ENCODE data around the gene CYP2W1.

Gene CYP2W1

DNA sequence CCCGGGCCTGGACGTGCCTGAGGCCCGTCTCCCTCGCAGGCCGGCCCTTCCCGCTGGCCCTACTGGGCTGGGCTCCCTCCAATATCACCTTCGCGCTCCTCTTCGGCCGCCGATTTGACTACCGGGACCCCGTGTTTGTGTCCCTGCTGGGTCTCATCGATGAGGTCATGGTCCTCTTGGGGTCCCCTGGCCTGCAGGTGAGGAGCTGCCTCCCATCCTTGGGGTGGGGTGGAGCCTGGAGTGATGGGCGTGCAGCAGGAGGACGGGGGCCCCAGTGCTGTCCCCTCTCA is 2.1 kb downstream of the CYP2W1 start:
- TF ChIP-seq, protein P1, sequence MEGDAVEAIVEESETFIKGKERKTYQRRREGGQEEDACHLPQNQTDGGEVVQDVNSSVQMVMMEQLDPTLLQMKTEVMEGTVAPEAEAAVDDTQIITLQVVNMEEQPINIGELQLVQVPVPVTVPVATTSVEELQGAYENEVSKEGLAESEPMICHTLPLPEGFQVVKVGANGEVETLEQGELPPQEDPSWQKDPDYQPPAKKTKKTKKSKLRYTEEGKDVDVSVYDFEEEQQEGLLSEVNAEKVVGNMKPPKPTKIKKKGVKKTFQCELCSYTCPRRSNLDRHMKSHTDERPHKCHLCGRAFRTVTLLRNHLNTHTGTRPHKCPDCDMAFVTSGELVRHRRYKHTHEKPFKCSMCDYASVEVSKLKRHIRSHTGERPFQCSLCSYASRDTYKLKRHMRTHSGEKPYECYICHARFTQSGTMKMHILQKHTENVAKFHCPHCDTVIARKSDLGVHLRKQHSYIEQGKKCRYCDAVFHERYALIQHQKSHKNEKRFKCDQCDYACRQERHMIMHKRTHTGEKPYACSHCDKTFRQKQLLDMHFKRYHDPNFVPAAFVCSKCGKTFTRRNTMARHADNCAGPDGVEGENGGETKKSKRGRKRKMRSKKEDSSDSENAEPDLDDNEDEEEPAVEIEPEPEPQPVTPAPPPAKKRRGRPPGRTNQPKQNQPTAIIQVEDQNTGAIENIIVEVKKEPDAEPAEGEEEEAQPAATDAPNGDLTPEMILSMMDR (IDR thresholded peaks at IDR 0.05) = no peak
- Mint-ChIP-seq H3K27me3 (ENCODE audit: low read depth, poor library complexity) (peaks cover 2% of the 10 kb centered on the region), H3K4me1 (peaks cover 14% of the 10 kb centered on the region), H3K36me3 (ENCODE audit: low read depth) (no peaks in the 10 kb centered on the region), H3K27ac (no peak overlapping the region), H3K4me3 (no peak overlapping the region), H3K9me3 (no peaks in the 10 kb centered on the region)
- DNase-seq = no peak

DNA sequence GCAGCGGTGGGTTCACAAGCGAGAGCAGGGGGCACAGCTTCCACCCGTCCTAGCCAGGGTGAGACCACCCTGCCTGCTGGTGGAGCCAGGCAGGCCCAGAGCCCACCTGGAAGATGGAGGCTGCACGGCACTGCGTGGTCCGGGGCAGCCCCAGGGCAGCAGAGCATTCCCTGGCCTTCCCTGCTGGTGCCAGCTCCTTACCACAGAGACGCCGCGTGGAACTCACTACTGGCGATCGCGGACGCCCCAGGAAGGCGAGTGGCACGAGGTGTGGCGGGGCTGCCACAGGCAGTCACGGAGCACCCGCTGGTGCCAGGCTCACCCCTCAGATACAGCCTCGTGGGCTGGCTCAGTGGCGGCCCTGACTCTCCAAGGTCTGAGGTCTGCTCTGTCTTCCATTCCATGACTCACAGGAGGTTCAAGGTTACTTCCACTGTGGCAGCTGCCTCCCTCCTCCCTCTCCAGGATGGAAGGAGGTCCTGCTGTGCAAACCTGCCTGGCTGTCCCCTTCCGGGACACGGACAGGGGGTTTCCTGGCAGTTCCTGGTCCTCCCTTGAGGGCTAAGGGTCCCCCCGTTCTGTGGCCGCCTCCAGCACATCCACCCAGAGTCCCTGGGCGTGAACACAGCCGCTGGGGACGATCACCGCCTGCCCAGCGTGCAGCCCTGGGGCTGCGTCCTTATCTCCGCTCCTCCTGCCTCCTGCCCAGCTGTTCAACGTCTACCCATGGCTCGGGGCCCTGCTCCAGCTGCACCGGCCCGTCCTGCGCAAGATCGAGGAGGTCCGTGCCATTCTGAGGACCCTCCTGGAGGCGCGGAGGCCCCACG is 3.1 kb downstream of the CYP2W1 start:
- no peaks in the 10 kb centered on the region for H3K27me3 Mint-ChIP-seq (ENCODE audit: low read depth, poor library complexity)
- no peaks in the 10 kb centered on the region for H3K36me3 Mint-ChIP-seq (ENCODE audit: low read depth)
- H3K9me3 Mint-ChIP-seq = no peaks in the 10 kb centered on the region
- H3K4me1 Mint-ChIP-seq = peaks cover 12% of the 10 kb centered on the region
- no peak for DNase-seq
- H3K27ac Mint-ChIP-seq = no peak overlapping the region
- TF ChIP-seq, protein P1 (IDR thresholded peaks at IDR 0.05) = no peak
- H3K4me3 Mint-ChIP-seq = no peak overlapping the region

DNA sequence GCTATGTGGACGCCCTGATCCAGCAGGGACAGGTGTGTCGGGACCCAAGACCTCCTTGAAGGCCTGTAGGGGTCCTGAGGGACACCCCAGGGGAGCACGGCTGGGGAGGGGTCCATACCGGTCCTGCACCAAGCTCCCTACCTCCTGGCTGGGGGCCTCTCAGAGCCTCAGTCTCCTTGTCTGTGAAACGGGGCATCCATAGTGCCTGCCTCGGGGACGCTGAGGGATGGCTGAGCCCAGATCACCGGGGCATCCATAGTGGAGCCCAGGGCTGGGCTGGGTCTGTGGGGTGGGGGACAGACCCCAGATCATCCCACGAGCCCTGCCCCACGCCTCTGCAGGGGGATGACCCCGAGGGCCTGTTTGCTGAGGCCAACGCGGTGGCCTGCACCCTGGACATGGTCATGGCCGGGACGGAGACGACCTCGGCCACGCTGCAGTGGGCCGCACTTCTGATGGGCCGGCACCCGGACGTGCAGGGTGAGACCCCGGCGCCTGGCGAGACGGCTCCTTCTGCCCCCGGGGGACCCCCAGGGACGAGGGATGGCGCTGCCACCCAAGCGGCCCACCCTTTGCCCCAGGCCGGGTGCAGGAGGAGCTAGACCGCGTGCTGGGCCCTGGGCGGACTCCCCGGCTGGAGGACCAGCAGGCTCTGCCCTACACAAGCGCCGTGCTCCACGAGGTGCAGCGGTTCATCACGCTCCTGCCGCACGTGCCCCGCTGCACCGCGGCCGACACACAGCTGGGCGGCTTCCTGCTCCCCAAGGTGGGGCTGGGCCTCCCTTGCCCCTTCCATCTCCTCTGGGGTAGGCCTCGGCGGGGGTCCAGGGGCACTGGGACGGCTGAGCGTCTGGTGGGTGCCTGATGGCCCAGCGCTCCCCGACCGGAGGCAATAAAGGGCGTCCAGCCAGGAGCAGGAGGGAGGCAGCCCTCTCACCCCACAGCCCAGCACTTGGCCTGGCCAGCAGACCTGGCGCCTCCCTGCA is 4.1 kb downstream of the CYP2W1 start:
- Mint-ChIP-seq H3K4me1 (peaks cover 21% of the 10 kb centered on the region), H3K36me3 (ENCODE audit: low read depth) (no peaks in the 10 kb centered on the region), H3K27me3 (ENCODE audit: low read depth, poor library complexity) (no peaks in the 10 kb centered on the region), H3K9me3 (no peaks in the 10 kb centered on the region), H3K4me3 (no peak overlapping the region), H3K27ac (no peak overlapping the region)
- no peak for DNase-seq
- TF ChIP-seq, protein P1 (IDR thresholded peaks at IDR 0.05) = no peak

DNA sequence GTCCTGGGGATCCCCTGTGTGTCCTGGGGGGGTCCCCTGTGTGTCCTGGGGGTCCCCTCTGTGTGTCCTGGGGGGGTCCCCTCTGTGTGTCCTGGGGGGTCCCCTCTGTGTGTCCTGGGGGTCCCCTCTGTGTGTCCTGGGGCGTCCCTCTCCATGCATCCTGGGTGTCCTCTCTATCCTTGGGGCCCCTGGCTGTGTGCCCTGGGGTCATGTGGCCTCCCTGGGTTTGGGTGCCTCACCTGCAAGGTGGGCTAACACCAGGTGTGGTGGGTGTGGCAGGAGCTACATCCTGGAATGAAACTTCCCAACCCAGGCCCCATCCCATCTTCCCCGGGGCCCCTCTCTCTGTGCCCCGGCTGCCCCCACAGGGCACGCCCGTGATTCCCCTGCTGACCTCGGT is 4.9 kb downstream of the CYP2W1 start:
- no peaks in the 10 kb centered on the region for H3K27me3 Mint-ChIP-seq (ENCODE audit: low read depth, poor library complexity)
- no peaks in the 10 kb centered on the region for H3K9me3 Mint-ChIP-seq

DNA sequence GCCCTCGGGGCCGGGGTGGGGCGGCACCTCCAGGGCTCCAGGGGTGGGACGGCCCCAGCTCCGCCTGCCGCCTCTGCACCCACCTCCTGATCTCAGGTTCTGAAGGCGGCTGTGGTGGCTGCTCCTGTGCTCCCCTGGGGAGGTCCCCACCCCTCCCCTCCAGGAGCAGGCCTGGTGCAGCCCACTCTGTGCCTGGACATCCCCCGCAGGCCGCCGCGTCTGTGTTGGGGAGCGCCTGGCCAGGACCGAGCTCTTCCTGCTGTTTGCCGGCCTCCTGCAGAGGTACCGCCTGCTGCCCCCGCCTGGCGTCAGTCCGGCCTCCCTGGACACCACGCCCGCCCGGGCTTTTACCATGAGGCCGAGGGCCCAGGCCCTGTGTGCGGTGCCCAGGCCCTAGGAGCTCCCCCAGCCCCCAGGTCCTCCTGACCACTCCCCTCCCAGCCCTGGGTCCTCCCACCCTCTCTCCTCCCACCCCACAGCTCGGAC is 5.5 kb downstream of the CYP2W1 start:
- TF ChIP-seq, protein P1 (IDR thresholded peaks at IDR 0.05) = no peak
- H3K9me3 Mint-ChIP-seq = no peaks in the 10 kb centered on the region
- H3K27ac Mint-ChIP-seq = no peak overlapping the region
- no peak overlapping the region for H3K4me3 Mint-ChIP-seq
- no peak for DNase-seq
- H3K36me3 Mint-ChIP-seq (ENCODE audit: low read depth) = no peaks in the 10 kb centered on the region
- peaks cover 29% of the 10 kb centered on the region for H3K4me1 Mint-ChIP-seq
- H3K27me3 Mint-ChIP-seq (ENCODE audit: low read depth, poor library complexity) = no peaks in the 10 kb centered on the region

More for the DNA sequence above, 4.9 kb downstream of the CYP2W1 start:
- H3K27ac Mint-ChIP-seq = no peak overlapping the region
- TF ChIP-seq, protein P1 (IDR thresholded peaks at IDR 0.05) = no peak
- peaks cover 23% of the 10 kb centered on the region for H3K4me1 Mint-ChIP-seq
- no peaks in the 10 kb centered on the region for H3K36me3 Mint-ChIP-seq (ENCODE audit: low read depth)
- no peak for DNase-seq
- H3K4me3 Mint-ChIP-seq = no peak overlapping the region
